Measurements from ENCODE around the gene ABCA2.

- no peak for TF ChIP-seq CTCF (IDR thresholded peaks at IDR 0.05)
- no peak for TF ChIP-seq POLR2A (IDR thresholded peaks at IDR 0.05)
Measured at GRCh38 chr9:136960212-136960937, 67.7 kb downstream of the ABCA2 start.
